Gastrocnemius medialis (tissue), 4 donors: ENCODE results near the gene DGCR8. TPM values are rescaled to one million over a fixed set of nuclear protein-coding genes. Genes with fewer than 3 reads are reported as not detected.

Experiments used
- ATAC-seq, 2 donors: fragments of 150-250 bp; one replicate each; pipeline ENCODE4 v1.9.1; 2016
- DNase-seq, 2 donors: peaks; one replicate each; pipeline ENCODE4 v3.0.0-alpha.2; 2019
- H3K27ac ChIP-seq, 4 donors: fragments of 200-600 bp; sonication (generic); 1 replicate in 1 of 4; 2 replicates in 3 of 4; pipeline ENCODE4 v1.5.1; 2016 to 2018; ENCODE audit warnings: mild to moderate bottlenecking in 2 of 4, moderate library complexity in 1 of 4
- H3K27me3 ChIP-seq, 3 donors: fragments of 200-600 bp; sonication (generic) in 2 of 3; 1 replicate in 1 of 3; 2 replicates in 2 of 3; pipeline versions ENCODE4 v1.5.1 to v1.6.0; 2016 to 2019; ENCODE audit warnings: mild to moderate bottlenecking in 1 of 3, moderate library complexity in 1 of 3
- H3K36me3 ChIP-seq, 2 donors: fragments of 200-600 bp; sonication (generic) in 1 of 2; one replicate each; pipeline ENCODE4 v1.5.1; 2017 to 2018
- H3K4me1 ChIP-seq, 2 donors: fragments of 200-600 bp; sonication (generic) in 1 of 2; one replicate each; pipeline ENCODE4 v1.5.1; 2016 to 2017; ENCODE audit warnings: mild to moderate bottlenecking in 2 of 2
- H3K4me3 ChIP-seq, 4 donors: fragments of 200-600 bp; sonication (generic) in 3 of 4; 1 replicate in 1 of 4; 2 replicates in 3 of 4; pipeline ENCODE4 v1.5.1; 2016 to 2019; ENCODE audit warnings: mild to moderate bottlenecking in 2 of 4
- H3K9me3 ChIP-seq, 3 donors: fragments of 200-600 bp; sonication (generic) in 2 of 3; 1 replicate in 1 of 3; 2 replicates in 2 of 3; pipeline ENCODE4 v1.5.1; 2016 to 2019
- CTCF ChIP-seq, 5 experiments: fragments of 450-650 bp in 3 of 5; fragments of 200-600 bp in 2 of 5; sonication (generic) in 2 of 5; IDR thresholded peaks in 4 of 5; conservative IDR thresholded peaks in 1 of 5; 1 replicate in 4 of 5; 2 replicates in 1 of 5; pipeline ENCODE4 v1.5.1; 2016 to 2019; ENCODE audit warnings: antibody characterized with exemption in 5 of 5, mild to moderate bottlenecking in 3 of 5, moderate library complexity in 3 of 5
- POLR2A ChIP-seq, 2 donors: fragments of 450-650 bp; IDR thresholded peaks; one replicate each; pipeline ENCODE4 v1.6.1; 2017; ENCODE audit warnings: antibody characterized with exemption in 2 of 2, mild to moderate bottlenecking in 2 of 2, moderate library complexity in 2 of 2
- in situ Hi-C, 4 donors: fragments of 200-750 bp; cut with MboI; loops; one replicate each; pipeline versions ENCODE4 v1.15.0 to v1.8.0; 2017; ENCODE audit warnings: low sequenced_read_pairs in 4 of 4
- intact Hi-C: fragments of 100-400 bp; cut with DNase I; formaldehyde crosslinking; loops from one replicate; pipeline ENCODE4 v1.15.1; 2023; ENCODE audit warnings: low total_unique reads
- total RNA-seq, 4 donors: library from RNA; depleted of rRNA; stranded (reverse); fragments of >200 nt; gene quantifications; one replicate each; pipeline versions ENCODE4 v1.1.0 to v1.2.3, GENCODE V29; 2016

The DGCR8 gene
- total RNA-seq, 4 donors from 2014 or later: 5.2 to 16.5 (median 11.2) TPM

- Histone ChIP-seq H3K27ac (peak overlapping the region in 3 of 4 donors; percentile 17 to 76 (median 40)), H3K4me1 (peaks cover 8 to 12% of the 10 kb centered on the region in 2 donors), H3K9me3 (no peaks in the 10 kb centered on the region), H3K36me3 (peaks cover 0 to 38% of the 10 kb centered on the region in 2 donors), H3K4me3 (no peak overlapping the region), H3K27me3 (no peaks in the 10 kb centered on the region)
- no peak for DNase-seq
- no peak for TF ChIP-seq POLR2A (IDR thresholded peaks at IDR 0.05)
- no peak for TF ChIP-seq CTCF (IDR thresholded peaks at IDR 0.05 in 4 of 5, conservative IDR thresholded peaks at IDR 0.05 in 1 of 5)
- in situ Hi-C loops (no loop called here), intact Hi-C loops (loop anchor here (5.0 kb wide), 1 partner anchor 153 kb away; no protein-coding TSS in a partner anchor)
- peak in 1 of 2 donors; percentile 41 for ATAC-seq
Measured at GRCh38 chr22:20125201-20126174, 45.4 kb downstream of the DGCR8 start.

DNA sequence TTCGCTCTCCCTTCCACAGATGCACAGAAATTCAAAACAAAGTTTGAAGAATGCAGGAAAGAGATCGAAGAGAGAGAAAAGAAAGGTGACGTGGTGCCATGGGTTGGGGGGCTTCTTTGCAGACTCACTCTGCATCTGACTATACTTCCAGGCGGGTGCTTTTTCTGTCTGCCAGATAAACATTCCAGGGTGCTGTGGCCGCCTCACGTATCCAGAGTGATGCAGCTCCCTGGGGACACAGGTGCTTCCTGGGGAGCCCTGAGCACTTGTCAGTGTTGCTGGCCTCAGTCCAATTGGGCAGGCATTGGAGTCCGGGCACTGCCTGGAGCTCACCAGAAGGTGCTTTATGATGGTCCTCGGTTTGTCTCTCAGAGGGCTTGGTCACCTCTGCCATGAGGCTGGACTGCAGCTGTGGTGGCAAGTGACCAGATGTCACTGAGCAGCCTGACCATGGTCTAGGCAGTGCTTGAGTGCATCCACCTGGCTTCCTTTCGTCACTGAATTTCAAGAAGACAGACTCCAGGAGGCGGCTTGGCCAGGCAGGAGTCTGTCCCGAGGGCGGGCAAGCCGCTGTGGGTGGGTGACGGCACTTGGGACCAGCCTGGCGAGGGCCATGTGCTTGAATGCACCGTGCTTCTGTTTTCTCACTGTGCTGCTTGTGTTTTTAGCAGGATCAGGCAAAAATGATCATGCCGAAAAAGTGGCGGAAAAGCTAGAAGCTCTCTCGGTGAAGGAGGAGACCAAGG lies 46.4 kb downstream of the DGCR8 start:
- intact Hi-C loops: loop anchor here (5.0 kb wide), 1 partner anchor 154 kb away; no protein-coding TSS in a partner anchor
- Histone ChIP-seq H3K27ac (peak overlapping the region in 1 of 4 donors; percentile 76), H3K27me3 (no peaks in the 10 kb centered on the region), H3K4me3 (no peak overlapping the region), H3K9me3 (no peaks in the 10 kb centered on the region), H3K4me1 (peaks cover 8 to 16% of the 10 kb centered on the region in 2 donors), H3K36me3 (peaks cover 0 to 30% of the 10 kb centered on the region in 2 donors)
- no peak for DNase-seq
- in situ Hi-C loops: no loop called here
- TF ChIP-seq POLR2A (IDR thresholded peaks at IDR 0.05) (no peak), CTCF (IDR thresholded peaks at IDR 0.05 in 4 of 5, conservative IDR thresholded peaks at IDR 0.05 in 1 of 5) (no peak)
- no peak for ATAC-seq

- TF ChIP-seq CTCF (IDR thresholded peaks at IDR 0.05 in 4 of 5, conservative IDR thresholded peaks at IDR 0.05 in 1 of 5) (no peak), POLR2A (IDR thresholded peaks at IDR 0.05) (no peak)
- Histone ChIP-seq H3K27ac (no peak overlapping the region), H3K36me3 (peaks cover 0 to 28% of the 10 kb centered on the region in 2 donors), H3K4me3 (no peak overlapping the region), H3K27me3 (no peaks in the 10 kb centered on the region), H3K4me1 (peaks cover 8 to 19% of the 10 kb centered on the region in 2 donors), H3K9me3 (no peaks in the 10 kb centered on the region)
- no peak for ATAC-seq
- in situ Hi-C loops (no loop called here), intact Hi-C loops (loop anchor here (5.0 kb wide), 1 partner anchor 155 kb away; no protein-coding TSS in a partner anchor)
- DNase-seq: no peak
Measured at GRCh38 chr22:20127318-20127868, 47.4 kb downstream of the DGCR8 start.

GRCh38 chr22:20127869-20128618 lies 48.0 kb downstream of the DGCR8 start:
- Histone ChIP-seq H3K27me3 (no peaks in the 10 kb centered on the region), H3K36me3 (peaks cover 0 to 28% of the 10 kb centered on the region in 2 donors), H3K9me3 (no peaks in the 10 kb centered on the region), H3K4me3 (no peak overlapping the region), H3K4me1 (peaks cover 14 to 25% of the 10 kb centered on the region in 2 donors), H3K27ac (no peak overlapping the region)
- no peak for DNase-seq
- in situ Hi-C loops (no loop called here), intact Hi-C loops (loop anchor here (5.0 kb wide), 1 partner anchor 156 kb away; no protein-coding TSS in a partner anchor)
- no peak for ATAC-seq
- TF ChIP-seq CTCF (IDR thresholded peaks at IDR 0.05 in 4 of 5, conservative IDR thresholded peaks at IDR 0.05 in 1 of 5): no peak
- TF ChIP-seq POLR2A (IDR thresholded peaks at IDR 0.05): no peak
